NCI-H128 (cell line): ENCODE results near the gene SPOCK2.
A peak's percentile ranks its signal among the peaks of the same experiment; 100 is the strongest.
"Not testable (repeated sequence)": the region's sequence is repeated elsewhere in the genome, so short reads cannot be mapped to it uniquely, and the experiment has no call there.

Experiments
- DNase-seq: peaks from one replicate; lab custom pipeline; 2025; ENCODE audit not compliant: unreplicated experiment; lab: John Stamatoyannopoulos, UW

Gene SPOCK2, protein sequence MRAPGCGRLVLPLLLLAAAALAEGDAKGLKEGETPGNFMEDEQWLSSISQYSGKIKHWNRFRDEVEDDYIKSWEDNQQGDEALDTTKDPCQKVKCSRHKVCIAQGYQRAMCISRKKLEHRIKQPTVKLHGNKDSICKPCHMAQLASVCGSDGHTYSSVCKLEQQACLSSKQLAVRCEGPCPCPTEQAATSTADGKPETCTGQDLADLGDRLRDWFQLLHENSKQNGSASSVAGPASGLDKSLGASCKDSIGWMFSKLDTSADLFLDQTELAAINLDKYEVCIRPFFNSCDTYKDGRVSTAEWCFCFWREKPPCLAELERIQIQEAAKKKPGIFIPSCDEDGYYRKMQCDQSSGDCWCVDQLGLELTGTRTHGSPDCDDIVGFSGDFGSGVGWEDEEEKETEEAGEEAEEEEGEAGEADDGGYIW

DNA sequence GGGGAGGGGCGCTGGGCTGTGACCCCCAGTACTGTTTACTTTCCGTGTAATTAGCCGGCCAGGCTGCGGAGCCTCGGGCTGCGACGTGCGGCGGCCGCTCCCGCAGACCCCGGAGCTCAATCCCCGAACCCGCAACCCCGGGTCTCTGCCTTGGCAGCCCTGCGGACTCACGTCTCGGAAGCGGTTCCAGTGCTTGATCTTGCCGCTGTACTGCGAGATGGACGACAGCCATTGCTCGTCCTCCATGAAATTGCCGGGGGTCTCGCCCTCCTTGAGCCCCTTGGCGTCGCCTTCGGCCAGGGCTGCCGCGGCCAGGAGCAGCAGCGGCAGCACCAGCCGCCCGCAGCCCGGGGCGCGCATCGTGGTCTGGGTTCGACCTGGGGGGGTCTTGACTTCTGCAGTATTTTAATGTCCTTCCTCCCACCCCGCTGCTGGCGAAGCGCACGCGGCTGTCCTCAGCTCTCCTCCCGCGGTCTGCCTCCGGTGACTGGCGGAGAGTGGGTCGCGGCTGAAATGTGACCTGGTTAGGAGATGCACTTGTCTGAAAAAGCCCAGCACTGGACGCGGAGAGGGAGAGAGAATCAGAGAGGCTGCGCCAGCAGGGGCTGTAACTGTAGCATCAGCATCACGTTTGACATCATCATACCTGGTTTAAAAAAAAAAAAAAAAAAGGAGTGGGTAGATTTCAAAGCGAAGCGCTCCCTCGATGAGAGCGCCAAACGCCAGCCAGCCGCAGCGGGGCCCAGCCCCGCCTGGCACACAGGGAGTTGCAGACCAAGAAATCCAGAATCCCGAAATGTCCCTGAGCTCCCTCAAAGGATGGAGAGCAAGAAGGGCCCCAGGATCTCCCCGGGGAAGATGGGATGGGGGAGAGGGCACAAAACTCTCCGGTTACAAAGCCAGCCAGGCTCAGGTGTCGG is at the start of gene SPOCK2:
TSS of gene SPOCK2 (minus strand) at position 583 of the 920 bp plus-strand sequence. CDS start at position 360, 223 bp downstream.
- DNase-seq: peak; percentile 32

DNA sequence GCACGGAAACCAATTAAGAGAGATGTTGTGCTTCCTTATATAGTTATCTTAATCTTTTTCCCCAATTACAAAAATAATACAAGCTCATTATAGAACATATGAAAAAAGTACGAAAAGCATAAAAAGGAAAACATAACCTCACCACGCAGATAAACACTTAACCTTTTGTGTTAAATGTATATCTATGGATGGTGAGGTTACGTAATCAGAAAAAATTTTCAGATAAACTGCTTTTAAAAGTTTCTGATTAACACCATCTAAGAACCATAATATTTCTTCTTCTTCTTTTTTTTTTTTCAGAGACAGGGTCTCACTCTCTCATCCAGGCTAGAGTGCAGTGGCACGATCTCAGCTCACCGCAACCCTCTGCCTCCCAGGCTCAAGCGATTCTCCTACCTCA is 49.2 kb upstream of the SPOCK2 start:
- DNase-seq: no peak

DNA sequence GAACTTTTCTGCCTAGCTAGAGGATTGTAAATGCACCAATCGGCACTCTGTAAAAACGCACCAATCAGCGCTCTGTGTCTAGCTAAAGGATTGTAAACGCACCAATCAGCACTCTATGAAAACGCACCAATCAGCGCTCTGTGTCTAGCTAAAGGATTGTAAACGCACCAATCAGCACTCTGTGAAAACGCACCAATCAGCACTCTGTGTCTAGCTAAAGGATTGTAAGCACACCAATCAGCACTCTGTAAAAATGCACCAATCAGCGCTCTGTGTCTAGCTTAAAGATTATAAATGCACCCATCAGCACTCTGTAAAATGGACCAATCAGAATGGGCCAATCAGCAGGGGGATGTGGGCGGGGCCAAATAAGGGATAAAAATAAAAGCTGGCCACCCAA is 47.9 kb upstream of the SPOCK2 start:
- not testable (repeated sequence) for DNase-seq

DNA sequence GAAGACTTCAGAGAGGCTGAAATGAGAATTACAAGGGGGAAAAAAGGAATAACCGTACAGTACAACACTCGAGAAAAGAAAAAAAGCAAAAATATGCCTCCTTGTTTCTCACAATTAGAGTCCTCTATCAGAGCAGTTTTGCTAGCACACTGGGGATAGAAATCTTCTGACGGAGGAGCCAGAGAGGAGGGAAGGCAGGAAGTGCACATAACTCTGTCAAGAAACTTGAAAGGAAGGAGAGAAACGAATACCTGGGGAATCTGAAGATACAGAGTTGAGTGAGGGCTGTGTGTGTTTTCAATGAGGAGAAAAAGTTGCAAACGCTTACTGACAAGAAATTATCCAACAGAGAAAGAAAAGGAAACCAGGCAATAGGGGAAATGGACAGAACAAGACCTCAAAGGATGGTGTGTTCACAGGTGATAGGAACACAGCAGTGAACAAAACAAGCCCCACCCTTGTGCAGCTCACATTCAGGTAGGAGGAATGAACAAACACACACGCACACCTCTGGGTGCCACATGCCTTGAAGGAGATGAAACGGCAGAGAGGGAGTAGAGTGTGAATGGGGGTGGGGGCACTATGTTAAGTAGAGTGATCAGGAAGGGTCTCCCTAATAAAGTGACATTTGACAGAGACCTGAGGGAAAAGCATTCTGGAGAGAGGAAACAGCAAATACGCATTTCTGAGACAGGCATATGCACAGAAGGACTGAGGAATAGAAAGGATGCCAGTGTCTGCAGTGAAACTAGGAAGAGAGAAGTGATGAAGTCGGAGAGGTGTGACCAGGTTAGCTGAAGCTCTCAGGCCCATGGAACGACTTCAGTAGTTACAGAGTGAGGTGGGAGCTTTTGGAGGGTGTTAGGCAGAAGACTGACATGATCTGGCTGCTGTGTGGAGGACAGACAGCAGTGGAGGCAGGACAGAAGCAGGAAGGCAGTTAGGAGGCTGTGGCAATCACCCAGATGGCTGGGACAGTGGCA is 46.7 kb upstream of the SPOCK2 start:
- no peak for DNase-seq

DNA sequence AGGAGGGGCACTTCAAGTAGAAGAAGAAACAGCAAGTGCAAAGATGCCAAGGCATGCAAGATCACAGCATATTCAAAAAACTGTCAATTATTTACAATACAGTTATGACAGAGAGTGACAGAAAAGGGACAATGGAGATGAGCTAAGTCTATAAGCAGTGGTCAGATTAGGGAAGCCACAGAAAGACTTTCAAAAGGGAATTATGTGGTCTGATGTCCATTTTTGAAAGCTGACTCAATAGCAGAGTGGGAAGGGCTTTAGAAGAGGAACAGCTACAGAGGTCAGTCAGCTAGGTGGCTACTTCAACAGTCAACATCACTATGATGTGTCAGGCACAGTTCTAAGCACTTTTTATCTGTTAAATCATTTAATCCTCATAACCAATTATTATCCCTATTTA is 45.2 kb upstream of the SPOCK2 start:
- no peak for DNase-seq

DNA sequence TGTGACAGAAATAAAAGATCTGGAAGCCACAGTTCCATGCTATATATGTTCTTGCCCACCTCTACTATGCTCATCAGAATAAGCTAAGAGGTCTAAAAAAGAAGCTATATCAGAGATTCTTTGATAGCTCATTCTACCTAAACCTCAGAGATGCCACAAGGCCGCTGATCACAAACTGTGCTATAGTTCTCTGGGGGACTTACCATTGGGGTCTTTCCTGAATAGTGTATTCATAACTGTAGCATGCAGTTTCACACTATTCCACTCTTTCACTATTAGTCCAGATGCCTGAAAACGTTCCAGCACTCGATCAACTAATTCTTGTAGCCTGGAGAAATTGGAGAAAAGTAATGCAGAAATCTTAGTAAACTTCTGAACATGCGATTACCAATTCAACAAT is 44.5 kb upstream of the SPOCK2 start:
- DNase-seq: no peak

DNA sequence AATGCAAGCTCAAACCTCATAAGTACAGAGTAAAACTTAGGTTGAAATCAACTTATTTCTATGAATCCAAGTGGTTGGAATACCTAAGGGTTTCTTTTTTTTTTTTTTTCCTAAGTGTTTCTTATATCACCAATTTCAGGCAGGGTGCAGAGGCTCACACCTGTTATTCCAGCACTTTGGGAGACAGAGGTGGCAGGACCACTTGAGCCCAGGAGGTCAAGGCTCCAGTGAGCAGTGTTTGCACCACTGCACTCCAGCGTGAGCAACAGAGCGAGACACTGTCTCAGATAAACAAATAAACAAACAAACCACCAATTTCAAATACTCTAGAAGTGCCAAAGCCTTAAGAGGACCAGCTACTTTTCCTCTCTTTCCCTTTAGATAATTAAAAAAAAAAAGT is 39.2 kb upstream of the SPOCK2 start:
- no peak for DNase-seq

DNA sequence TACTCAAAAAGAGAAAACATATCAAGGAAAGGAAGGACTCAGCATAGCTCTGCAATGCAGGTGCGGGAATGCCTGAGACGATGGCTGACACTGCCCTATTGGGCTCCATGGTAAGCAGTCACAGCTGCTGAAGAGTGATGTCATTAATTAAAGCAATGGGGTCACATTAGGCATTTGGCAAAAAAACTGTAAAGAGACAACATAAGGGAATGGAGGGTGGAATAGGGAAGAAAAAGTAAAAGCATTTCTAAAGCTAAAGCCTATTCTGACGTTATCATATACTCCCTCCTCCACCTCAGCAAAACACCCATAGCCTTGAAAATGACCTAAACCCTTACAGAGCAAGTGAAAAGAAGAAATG is 38.5 kb upstream of the SPOCK2 start:
- DNase-seq: no peak

DNA sequence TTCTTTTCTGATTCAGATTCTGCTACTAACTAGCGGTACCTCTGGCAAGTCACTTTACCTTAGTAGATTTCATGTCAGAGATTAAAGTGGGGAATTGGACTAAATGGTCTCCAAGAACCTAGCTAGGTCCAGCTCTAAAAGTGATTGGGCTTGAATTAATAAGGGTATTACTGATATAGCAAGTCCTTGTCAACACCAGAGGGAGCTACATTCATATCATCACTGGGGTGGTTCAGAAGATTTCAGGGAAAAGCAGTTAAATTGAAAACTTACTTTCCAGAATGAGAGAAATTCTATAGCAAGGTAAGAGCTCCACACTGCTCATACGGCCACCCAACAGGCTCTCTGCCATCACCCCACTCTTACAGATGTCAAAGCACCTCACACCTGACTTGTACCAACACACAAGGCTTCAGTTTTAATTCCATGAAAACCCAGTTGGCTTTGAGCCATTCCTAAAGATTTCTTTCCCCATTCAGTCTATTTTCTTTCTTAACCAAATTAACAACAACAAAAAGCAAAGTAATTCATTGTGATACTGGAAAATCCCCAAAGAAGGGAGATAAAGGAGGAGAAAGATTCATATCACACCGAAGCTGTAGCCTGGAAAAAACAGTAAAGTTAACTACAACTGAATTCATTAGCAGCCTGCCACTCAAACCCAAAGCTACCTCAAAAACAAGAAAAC is 38.0 kb upstream of the SPOCK2 start:
- no peak for DNase-seq

DNA sequence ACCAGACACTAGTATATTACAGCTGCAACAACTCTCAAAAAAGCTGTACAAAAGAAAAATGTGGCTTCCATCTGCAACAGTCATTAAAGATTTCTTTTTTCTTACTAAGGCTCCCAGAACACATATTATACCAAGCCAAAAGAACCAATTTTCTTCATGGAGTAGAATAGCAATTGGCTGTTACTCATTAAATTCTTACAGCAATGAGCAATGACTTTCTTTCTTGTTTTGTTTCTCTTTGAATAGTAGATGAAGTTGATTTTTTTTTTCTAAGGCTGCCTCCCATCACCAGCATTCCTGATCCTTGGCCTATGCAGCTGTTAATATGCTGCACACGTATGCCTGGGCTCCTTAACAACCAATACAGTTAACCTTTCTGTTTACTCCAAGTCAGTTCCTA is 36.6 kb upstream of the SPOCK2 start:
- no peak for DNase-seq

DNA sequence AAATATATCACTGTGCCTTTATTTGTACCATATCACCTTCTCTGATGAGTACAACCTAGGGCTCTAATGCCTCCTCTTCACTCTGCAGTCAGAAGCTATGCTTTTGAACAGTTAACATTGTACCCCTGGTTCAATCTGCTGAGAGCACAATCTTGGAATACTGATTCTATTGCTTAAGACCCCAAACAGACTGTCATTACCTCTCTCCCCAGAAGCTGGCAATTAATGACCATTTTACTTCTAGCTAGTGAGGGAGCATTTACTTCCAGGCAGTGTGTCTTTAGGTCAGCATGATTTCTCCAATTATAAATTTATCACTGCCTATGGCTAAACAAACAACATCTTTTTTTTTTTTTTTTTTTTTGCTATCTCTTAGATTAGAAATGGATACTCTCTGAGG is 36.0 kb upstream of the SPOCK2 start:
- DNase-seq: no peak

DNA sequence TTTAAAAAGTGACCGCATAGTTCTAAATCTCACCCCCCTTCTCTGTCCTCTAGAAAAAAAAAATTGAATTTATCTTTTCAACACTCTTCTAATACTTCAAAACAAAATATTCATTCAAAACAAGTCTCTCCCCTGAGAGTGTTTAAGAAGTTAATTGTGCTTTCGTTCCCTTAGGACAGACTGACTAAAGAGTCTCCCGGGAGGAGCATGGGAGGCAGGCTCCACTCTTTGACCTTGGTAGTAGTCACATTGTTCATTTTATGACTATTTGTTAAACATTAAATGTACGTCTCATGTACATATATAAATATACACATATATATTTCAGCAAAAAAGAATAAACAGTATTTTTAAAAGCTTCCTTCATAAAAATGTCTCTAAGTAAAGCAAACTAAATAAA is 35.3 kb upstream of the SPOCK2 start:
- DNase-seq: no peak

DNA sequence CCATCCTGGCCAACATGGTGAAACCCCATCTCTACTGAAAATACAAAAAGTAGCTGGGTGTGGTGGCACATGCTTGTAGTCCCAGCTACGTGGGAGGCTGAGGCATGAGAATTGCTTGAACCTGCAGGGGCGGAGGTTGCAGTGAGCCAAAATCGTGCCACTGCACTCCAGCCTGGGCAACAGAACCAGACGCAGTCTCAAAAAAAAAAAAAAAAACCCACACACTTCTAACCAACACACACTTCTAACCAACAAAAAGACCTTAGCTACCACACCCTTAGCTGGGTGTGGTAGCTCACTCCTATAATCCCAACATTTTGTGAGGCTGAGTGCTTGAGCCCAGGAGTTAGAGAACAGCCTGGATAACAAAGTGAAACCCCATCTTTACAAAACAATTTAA is 33.9 kb upstream of the SPOCK2 start:
- DNase-seq: no peak

DNA sequence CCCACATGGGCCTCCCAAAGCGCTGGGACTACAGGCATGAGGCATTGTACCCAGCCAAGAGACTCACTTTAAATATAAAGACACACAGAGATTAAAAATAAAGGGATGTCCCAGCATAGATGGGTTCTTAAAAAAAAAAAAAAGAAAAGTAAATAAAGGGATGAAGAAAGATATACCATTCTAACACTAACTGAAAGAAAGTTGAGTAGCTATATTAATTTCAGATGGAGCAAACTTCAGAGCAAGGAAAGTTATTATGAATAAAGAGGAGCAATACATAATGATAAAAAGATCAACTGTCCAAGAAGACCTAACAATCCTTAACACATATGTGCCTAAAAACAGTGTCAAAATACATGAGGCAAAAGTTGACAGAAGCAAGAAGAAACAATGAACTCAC is 33.0 kb upstream of the SPOCK2 start:
- DNase-seq: no peak

DNA sequence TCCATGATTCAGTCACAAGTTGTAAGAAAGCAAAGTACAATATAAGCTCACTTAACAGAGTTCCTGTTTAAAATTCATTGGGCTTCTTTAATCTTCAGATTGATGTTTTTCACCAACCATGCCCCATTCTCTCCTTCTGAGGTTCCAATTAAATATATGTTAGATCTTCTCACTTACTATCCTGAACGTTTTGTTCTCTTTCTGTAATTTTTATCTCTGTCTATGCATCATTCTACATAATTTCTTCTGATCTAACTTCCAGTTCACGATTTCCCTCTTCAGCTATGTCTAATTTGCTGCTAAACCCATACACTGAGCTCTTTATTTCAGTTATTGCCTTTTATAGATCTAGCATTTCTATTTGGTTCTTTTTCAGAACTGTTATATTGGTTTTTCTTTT is 28.0 kb upstream of the SPOCK2 start:
- no peak for DNase-seq

DNA sequence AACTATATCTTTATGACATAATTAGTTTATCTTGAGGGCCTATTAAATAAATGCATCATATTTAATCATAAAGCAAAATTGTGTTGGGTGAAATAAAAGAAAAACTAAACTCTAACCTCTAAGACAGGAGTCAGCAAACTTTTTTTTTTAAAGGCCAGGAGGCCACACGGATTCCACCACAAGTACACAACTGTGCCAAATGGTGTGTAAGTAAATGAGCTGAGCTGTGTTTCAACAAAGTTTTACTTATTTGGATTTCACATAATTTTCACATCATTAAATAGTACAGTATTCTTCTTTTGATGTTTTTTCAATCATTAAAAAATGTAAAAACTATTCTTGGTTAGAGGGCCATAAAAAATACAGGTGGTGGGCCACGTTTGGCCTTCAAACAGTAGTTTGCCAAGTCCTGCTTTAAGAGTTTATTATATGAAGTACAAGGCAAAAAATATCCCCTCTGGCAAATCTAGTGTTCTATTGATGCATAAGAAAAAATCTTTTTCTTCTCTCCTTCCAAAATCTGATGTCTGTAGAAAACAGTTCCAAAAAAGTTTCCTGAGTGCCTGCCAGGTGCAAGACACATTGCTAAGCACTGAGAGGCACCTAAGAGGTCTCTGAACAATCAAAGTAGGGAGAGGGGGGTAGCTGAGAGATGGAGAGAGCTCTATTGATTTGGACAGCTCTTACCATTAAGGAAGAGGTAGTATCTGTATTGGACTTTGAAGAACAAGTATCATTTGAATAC is 26.5 kb upstream of the SPOCK2 start:
- DNase-seq: no peak

DNA sequence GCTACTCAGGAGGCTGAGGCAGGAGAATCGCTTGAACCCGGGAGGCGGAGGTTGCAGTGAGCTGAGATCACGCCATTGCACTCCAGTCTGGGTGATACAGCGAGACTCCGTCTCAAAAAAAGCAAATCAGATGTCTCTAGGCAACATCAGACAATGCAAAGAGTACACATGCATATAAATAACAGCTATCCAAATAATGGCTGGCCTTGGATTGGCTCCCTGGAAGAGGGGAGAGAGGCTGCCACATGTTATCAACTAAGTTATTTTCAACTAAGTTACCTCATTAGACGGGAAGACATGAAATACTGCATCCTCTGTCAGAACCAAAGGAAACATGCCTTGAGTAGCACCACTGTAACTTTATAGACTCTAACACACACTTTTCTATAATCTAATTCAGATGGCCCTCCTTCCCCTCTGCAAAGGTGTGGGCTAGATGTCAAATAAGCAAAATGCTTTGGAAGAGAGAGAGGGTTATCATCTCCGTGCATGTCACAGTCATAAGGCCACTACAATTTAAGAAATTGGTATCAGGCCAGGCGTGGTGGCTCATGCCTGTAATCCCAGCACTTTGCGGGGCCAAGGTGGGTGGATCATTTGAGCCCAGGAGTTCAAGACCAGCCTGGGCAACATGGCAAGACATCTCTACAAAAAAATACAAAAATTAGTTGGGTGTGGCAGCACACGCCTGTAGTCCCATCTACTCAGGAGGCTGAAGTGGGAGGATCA is 22.5 kb upstream of the SPOCK2 start:
- DNase-seq: no peak

DNA sequence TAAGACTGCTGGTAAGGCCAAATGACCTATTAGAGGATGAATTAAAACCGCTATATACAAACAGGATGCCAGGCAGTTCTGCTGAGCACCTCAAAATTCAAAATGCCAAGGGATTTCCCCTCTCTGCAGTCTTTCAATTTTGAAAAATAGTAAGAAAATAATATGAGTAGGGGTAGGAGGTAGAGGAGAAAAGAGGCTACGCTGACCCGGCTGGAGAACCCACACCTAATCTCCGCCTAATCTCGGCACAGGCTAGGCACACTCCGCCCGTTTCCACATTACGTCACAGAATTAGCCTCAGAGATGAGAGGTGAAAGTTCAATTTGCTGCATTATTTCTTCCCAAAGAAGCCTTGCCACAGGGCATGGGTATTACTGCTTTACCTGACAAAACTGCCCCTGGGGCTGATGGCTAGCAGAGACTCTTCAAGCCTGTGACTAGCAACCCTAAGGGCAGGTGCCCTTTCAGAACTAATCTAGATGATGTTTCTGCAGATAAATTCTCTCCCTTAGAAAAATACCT is 21.3 kb upstream of the SPOCK2 start:
- no peak for DNase-seq
